K562 (cell line): ENCODE results near the gene PFN3. TPM values are rescaled to one million over a fixed set of nuclear protein-coding genes. Genes with fewer than 3 reads are reported as not detected.

Experiments used
- ATAC-seq: fragments of 200-7000 bp; cut with Tn5 transposase; 3 replicates; pipeline ENCODE4 v1.9.1; 2020; ENCODE audit warnings: moderate library complexity
- BruUV-seq: library from RNA; stranded (reverse); fragments of 400-500 nt; replicated peaks from 2 replicates; lab custom pipeline; 2021; lab: Mats Ljungman, UMichigan
- CTCF ChIA-PET: fragments of 300-600 bp; formaldehyde crosslinking; extraction: SDS; loops from one replicate; lab custom pipeline; 2021; ENCODE audit warnings: low intra/inter-chr PET ratio; lab: Yijun Ruan, JAX
- POLR2A ChIA-PET: fragments of 300-600, 350-650 bp; sonication (Branson Sonifier 250); formaldehyde crosslinking; extraction: SDS; loops from one replicate; lab custom pipeline; 2021; ENCODE audit warnings: antibody characterized with exemption, inconsistent platforms; lab: Yijun Ruan, JAX
- DNase-seq, 4 experiments: peaks; one replicate each; pipeline versions ENCODE4 v3.0.0 to v3.0.0-alpha.2; 2011 to 2018; ENCODE audit warnings: low spot score in 3 of 4, mixed read lengths in 3 of 4; ENCODE audit errors: extremely low read depth in 1 of 4
- FAIRE-seq: peaks from 2 replicates; lab custom pipeline; 2011; peaks lifted over from hg19 to GRCh38; lab: Jason Lieb, UNC
- H2AFZ ChIP-seq: 2 replicates; pipeline ENCODE4 v1.6.0; 2011; ENCODE audit warnings: low read depth, low read length, control low read depth, inconsistent platforms
- H3K27ac ChIP-seq: fragments of 200-600 bp; 3 replicates; pipeline ENCODE4 v1.8.0; 2011; ENCODE audit warnings: low read depth, mild to moderate bottlenecking, control low read depth, inconsistent platforms, low read length, moderate library complexity, mixed read lengths; ENCODE audit errors: extremely low read depth
- H3K27me3 ChIP-seq, 2 experiments: fragments of 300-600 bp in 1 of 2; 2 replicates in 1 of 2; 3 replicates in 1 of 2; pipeline versions ENCODE4 v1.6.0 to v1.8.0; 2011; ENCODE audit warnings: inconsistent platforms in 2 of 2, low read length in 2 of 2, mild to moderate bottlenecking in 1 of 2, mixed read lengths in 1 of 2, moderate library complexity in 1 of 2; ENCODE audit not compliant: control insufficient read depth in 2 of 2, insufficient read depth in 2 of 2
- H3K36me3 ChIP-seq: fragments of 300-600 bp; 3 replicates; pipeline ENCODE4 v1.8.0; 2011; ENCODE audit warnings: mild to moderate bottlenecking, low read length, inconsistent platforms; ENCODE audit not compliant: control insufficient read depth, insufficient read depth
- H3K4me1 ChIP-seq, 2 experiments: fragments of 200-600 bp in 1 of 2; replicated peaks in 1 of 2; 2 replicates in 1 of 2; 3 replicates in 1 of 2; pipeline versions ENCODE4 v1.5.1 to v1.8.0; 2011; ENCODE audit warnings: inconsistent platforms in 2 of 2, low read length in 2 of 2, mild to moderate bottlenecking in 1 of 2, mixed read lengths in 1 of 2, moderate library complexity in 1 of 2; ENCODE audit not compliant: control insufficient read depth in 2 of 2, insufficient read depth in 2 of 2
- H3K4me2 ChIP-seq: 2 replicates; pipeline ENCODE4 v1.6.1; 2011; ENCODE audit warnings: low read length, control low read depth, inconsistent platforms, mixed read lengths; ENCODE audit not compliant: insufficient read depth
- H3K4me3 ChIP-seq: fragments of 200-600 bp; sonication (generic), shearing (Covaris generic); 2 replicates; pipeline ENCODE4 v1.5.1; 2016; ENCODE audit warnings: control low read depth, inconsistent platforms
- H3K79me2 ChIP-seq: fragments of 200-600 bp; 3 replicates; pipeline ENCODE4 v1.8.0; 2011; ENCODE audit warnings: low read length, inconsistent platforms; ENCODE audit not compliant: control insufficient read depth, insufficient read depth
- H3K9ac ChIP-seq, 2 experiments: 2 replicates each; pipeline versions ENCODE4 v1.6.0 to v1.6.1; 2011; ENCODE audit warnings: low read depth in 2 of 2, low read length in 2 of 2, control low read depth in 1 of 2, inconsistent platforms in 1 of 2, mild to moderate bottlenecking in 1 of 2, mixed read lengths in 1 of 2; ENCODE audit not compliant: insufficient read depth in 1 of 2
- H3K9me1 ChIP-seq: one replicate; pipeline ENCODE4 v1.6.0; 2011; ENCODE audit warnings: inconsistent platforms, mild to moderate bottlenecking, low read length, moderate library complexity; ENCODE audit not compliant: control insufficient read depth, insufficient read depth
- H3K9me3 ChIP-seq: replicated peaks from 2 replicates; pipeline ENCODE4 v1.5.1; 2011; ENCODE audit warnings: low read depth, low read length, inconsistent platforms; ENCODE audit not compliant: control insufficient read depth, insufficient read depth
- H4K20me1 ChIP-seq: replicated peaks from 2 replicates; pipeline ENCODE4 v1.6.1; 2011; ENCODE audit warnings: low read length, inconsistent platforms, mixed read lengths; ENCODE audit not compliant: control insufficient read depth, insufficient read depth
- KDM2B ChIP-seq: fragments of 250-450 bp; sonication (Bioruptor Pico); IDR thresholded peaks from 2 replicates; pipeline ENCODE4 v1.8.0; 2021; ENCODE audit warnings: mild to moderate bottlenecking, moderate library complexity
- NBN ChIP-seq: fragments of 450-650 bp; IDR thresholded peaks from 2 replicates; pipeline ENCODE4 v1.6.1; 2016; ENCODE audit warnings: low read depth, mild to moderate bottlenecking
- RBM39 ChIP-seq: fragments of 200-400 bp; formaldehyde crosslinking; optimal IDR thresholded peaks from 2 replicates; pipeline ENCODE3; 2018; ENCODE audit warnings: low read depth, low read length
- RUNX1 ChIP-seq: sonication (generic); IDR thresholded peaks from 2 replicates; pipeline ENCODE4 v1.6.1; 2016; ENCODE audit warnings: antibody characterized with exemption, low read depth
- SP1 ChIP-seq: sonication (generic); formaldehyde crosslinking; IDR thresholded peaks from 2 replicates; pipeline ENCODE4 v1.8.1; 2022; ENCODE audit warnings: mild to moderate bottlenecking, missing genetic modification reagents
- XRCC5 ChIP-seq: fragments of 200-400 bp; formaldehyde crosslinking; IDR thresholded peaks from 2 replicates; pipeline ENCODE4 v1.6.1; 2017; ENCODE audit warnings: low read depth, mild to moderate bottlenecking, low read length
- YY1 ChIP-seq, 3 experiments: IDR thresholded peaks; 2 replicates each; pipeline ENCODE4 v1.6.1; 2011; ENCODE audit warnings: low read length in 2 of 3, mild to moderate bottlenecking in 2 of 3, moderate library complexity in 2 of 3, borderline replicate concordance in 1 of 3, control low read depth in 1 of 3, low read depth in 1 of 3; ENCODE audit not compliant: insufficient read depth in 3 of 3, insufficient replicate concordance in 2 of 3, control insufficient read depth in 1 of 3, insufficient read length in 1 of 3; ENCODE audit errors: extremely low read depth in 1 of 3
- ZNF407 ChIP-seq: fragments of 450-650 bp; IDR thresholded peaks from 2 replicates; pipeline ENCODE4 v1.6.1; 2016; ENCODE audit warnings: low read depth
- ZNF512 ChIP-seq: IDR thresholded peaks from 2 replicates; pipeline ENCODE4 v1.6.1; 2016; ENCODE audit warnings: missing genetic modification characterization, missing compliant biosample characterization
- WGBS: fragments of 100-300 bp; shearing (Covaris generic); methylation state at CpG from one replicate; pipeline ENCODE4 v1.1.6; 2016; ENCODE audit warnings: low coverage, mixed read lengths; ENCODE audit not compliant: insufficient coverage; ENCODE audit errors: missing lambda C conversion rate; 5-methylcytosine and 5-hydroxymethylcytosine counted together
- in situ Hi-C: fragments of 300-500 bp; cut with MboI; formaldehyde crosslinking; loops from 4 replicates; pipeline ENCODE4 v1.15.0; 2018; ENCODE audit warnings: inconsistent platforms, mixed read lengths
- intact Hi-C: fragments of 100-400 bp; cut with micrococcal nuclease; formaldehyde crosslinking; loops from 2 replicates; pipeline ENCODE4 v1.14.2; 2022
- polyA plus RNA-seq, 8 experiments: library from polyadenylated mRNA; depleted of rRNA in 4 of 8; stranded (reverse) in 5 of 8; unstranded in 3 of 8; fragments of >200 nt; fragmentation: Nextera tagmentation in 2 of 8; fragmentation: Illumina TruSeq in 1 of 8; extraction: Ambion mirVana in 2 of 8; extraction: Trizol in 1 of 8; gene quantifications; 2 replicates each; pipeline versions ENCODE4 v1.2.1 to v1.2.3, GENCODE V29; 2011 to 2014; ENCODE audit warnings: inconsistent platforms in 1 of 8, missing spikeins in 1 of 8
- total RNA-seq, 7 experiments: library from RNA; depleted of rRNA in 6 of 7; stranded (reverse); fragments of >200 nt in 6 of 7; fragmentation: Illumina TruSeq in 2 of 7; extraction: Trizol in 2 of 7; gene quantifications; 2 replicates each; pipeline versions ENCODE4 v1.2.1 to v1.2.3, GENCODE V29; 2011 to 2021; ENCODE audit warnings: low replicate concordance in 1 of 7

The PFN3 gene
- total and polyA plus RNA-seq, 9 of the 15 experiments (the other 6 are each of a cell fraction or from before 2014, with no cell fraction given) = not detected

- no peak for DNase-seq
- Histone ChIP-seq H3K4me1 (peaks cover 19 to 61% of the 10 kb centered on the region in 2 experiments), H4K20me1 (peaks cover 29% of the 10 kb centered on the region; the same call in 1 of the 2 replicates), H3K79me2 (no peaks in the 10 kb centered on the region), H3K9me3 (no peaks in the 10 kb centered on the region), H3K4me3 (no peak overlapping the region), H3K9ac (peak overlapping the region in 1 of 2 experiments; percentile 95; a peak in 1 of 4 replicates), H3K27ac (no peak overlapping the region; the same call in 2 of the 3 replicates), H3K4me2 (no peak overlapping the region), H2AFZ (no peak overlapping the region), H3K36me3 (peaks cover 30% of the 10 kb centered on the region; the same call in 2 of the 3 replicates), H3K9me1 (peaks cover 3% of the 10 kb centered on the region), H3K27me3 (no peaks in the 10 kb centered on the region)
- CTCF ChIA-PET = interaction anchor here (0.9 kb wide), 1 partner anchor 55 kb away, joined by 3 read pairs; no protein-coding TSS in a partner anchor
- no TSS peak for BruUV-seq
- intact Hi-C loops = loop anchor here (1.0 kb wide), 1 partner anchor 127 kb away; no protein-coding TSS in a partner anchor
- ATAC-seq = no peak
- in situ Hi-C loops = loop anchor here (5.0 kb wide), 1 partner anchor 53 kb away; no protein-coding TSS in a partner anchor
- peak; percentile 76 for FAIRE-seq
- WGBS = 32% methylated on average over 8 of the region's 10 CpGs
- POLR2A ChIA-PET = interaction anchor here (0.6 to 11.8 kb wide), 13 partner anchors 8 to 1275 kb away, joined by 3 to 210 read pairs (median 4); partner anchors contain the start of gene GRK6
- TF ChIP-seq YY1 (IDR thresholded peaks at IDR 0.05; ENCODE audit: borderline replicate concordance in 1 of 3, control insufficient read depth in 1 of 3, extremely low read depth in 1 of 3, insufficient read depth in 3 of 3, insufficient read length in 1 of 3, insufficient replicate concordance in 2 of 3, low read depth in 1 of 3, low read length in 2 of 3) (peak in 1 of 3 experiments; percentile 14), ZNF512 (tag) (peak; percentile 92), SP1 (CRISPR knock-in tag) (peak; percentile 18; the same call in 1 of the 2 replicates), ZNF407 (peak; percentile 20; the same call in 1 of the 2 replicates), RUNX1 (no peak), NBN (0 out of 2 replicates have a peak, but pooled peaks have one; percentile 31), XRCC5 (peak; percentile 56; the same call in 1 of the 2 replicates), KDM2B (CRISPR knock-in tag) (no peak), RBM39 (peak; percentile 20)
These were observed 44.8 kb upstream of the PFN3 start for GRCh38 chr5:177445052-177445916.
